Measurements from ENCODE around the gene POLR2L. TPM values are rescaled to one million over a fixed set of nuclear protein-coding genes. Genes with fewer than 3 reads are reported as not detected.

POLR2L gene
- 46.4 TPM for total RNA-seq

- Histone ChIP-seq H3K4me3 (ENCODE audit: low read length in 3 of 3) (peak within 1 kb of the TSS; percentile 87 to 93 (median 88)), H3K36me3 (ENCODE audit: control insufficient read depth in 3 of 3, insufficient read depth in 3 of 3, low read length in 3 of 3) (peaks cover 28 to 33% (median 32%) of the 10 kb centered on the region in 3 donors), H3K27ac (ENCODE audit: low read depth, low read length) (peak within 1 kb of the TSS; percentile 91), H3K4me1 (ENCODE audit: control insufficient read depth in 3 of 3, insufficient read depth in 3 of 3, low read length in 3 of 3) (peaks cover 27 to 69% (median 50%) of the 10 kb centered on the region in 3 donors), H3K9ac (ENCODE audit: low read depth in 1 of 3, low read length in 3 of 3) (peak within 1 kb of the TSS; percentile 77 to 91 (median 89)), H3K9me3 (ENCODE audit: control insufficient read depth in 3 of 3, low read length in 3 of 3) (no peaks in the 10 kb centered on the region), H3K27me3 (ENCODE audit: control insufficient read depth in 3 of 3, insufficient read depth in 3 of 3, low read length in 3 of 3) (no peaks in the 10 kb centered on the region)
Observed at GRCh38 chr11:842370-843002, at the start of gene POLR2L, which contains the start of gene TSPAN4. Gene POLR2L (minus strand): TSS chr11:842529. CDS start chr11:842508, 21 bp downstream. Gene TSPAN4 (plus strand): TSS chr11:842852. CDS start chr11:850305, 7,453 bp downstream.

DNA sequence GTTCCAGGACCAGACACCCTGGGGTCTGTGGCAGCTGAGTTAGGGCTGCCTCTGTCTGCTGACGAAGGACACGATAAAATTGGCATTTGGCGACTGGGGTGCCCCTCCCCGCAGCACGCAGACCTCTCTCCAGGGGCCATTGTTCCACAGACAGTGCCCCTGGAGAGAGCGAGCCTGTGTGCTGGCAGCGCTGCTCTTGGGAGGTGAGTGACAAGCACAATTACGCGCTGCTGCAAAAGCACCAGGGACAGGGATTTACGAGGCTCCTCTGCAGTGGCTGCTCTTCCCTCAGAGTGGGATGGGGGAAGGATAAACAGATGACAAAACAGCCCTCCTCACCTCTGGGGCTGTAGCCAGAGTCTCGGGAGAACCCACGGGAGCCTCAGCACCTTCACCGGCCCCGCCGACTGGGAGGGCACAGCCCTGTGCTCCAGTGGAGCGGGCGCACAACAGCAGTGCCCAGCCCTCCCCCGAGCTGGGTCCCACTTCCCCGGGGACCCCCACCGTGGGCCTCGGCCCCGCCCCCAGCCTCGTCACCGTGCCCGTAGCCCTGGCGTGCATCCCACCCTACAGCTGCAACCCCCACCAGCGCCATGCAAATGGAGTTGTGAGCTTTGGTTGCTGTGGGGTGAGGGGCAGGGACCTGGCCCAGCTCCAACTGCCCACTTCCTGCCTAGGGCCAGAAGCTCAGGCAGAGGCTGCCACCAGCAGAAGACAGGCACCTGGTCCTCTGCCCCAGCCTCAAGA is 48.6 kb upstream of the POLR2L start:
- Histone ChIP-seq H3K9me3 (ENCODE audit: control insufficient read depth in 3 of 3, low read length in 3 of 3) (no peaks in the 10 kb centered on the region), H3K36me3 (ENCODE audit: control insufficient read depth in 3 of 3, insufficient read depth in 3 of 3, low read length in 3 of 3) (peaks cover 11 to 14% (median 12%) of the 10 kb centered on the region in 3 donors), H3K4me3 (ENCODE audit: low read length in 3 of 3) (no peak overlapping the region), H3K27ac (ENCODE audit: low read depth, low read length) (no peak overlapping the region), H3K4me1 (ENCODE audit: control insufficient read depth in 3 of 3, insufficient read depth in 3 of 3, low read length in 3 of 3) (peaks cover 9 to 38% (median 19%) of the 10 kb centered on the region in 3 donors), H3K9ac (ENCODE audit: low read depth in 1 of 3, low read length in 3 of 3) (no peak overlapping the region), H3K27me3 (ENCODE audit: control insufficient read depth in 3 of 3, insufficient read depth in 3 of 3, low read length in 3 of 3) (no peaks in the 10 kb centered on the region)

DNA sequence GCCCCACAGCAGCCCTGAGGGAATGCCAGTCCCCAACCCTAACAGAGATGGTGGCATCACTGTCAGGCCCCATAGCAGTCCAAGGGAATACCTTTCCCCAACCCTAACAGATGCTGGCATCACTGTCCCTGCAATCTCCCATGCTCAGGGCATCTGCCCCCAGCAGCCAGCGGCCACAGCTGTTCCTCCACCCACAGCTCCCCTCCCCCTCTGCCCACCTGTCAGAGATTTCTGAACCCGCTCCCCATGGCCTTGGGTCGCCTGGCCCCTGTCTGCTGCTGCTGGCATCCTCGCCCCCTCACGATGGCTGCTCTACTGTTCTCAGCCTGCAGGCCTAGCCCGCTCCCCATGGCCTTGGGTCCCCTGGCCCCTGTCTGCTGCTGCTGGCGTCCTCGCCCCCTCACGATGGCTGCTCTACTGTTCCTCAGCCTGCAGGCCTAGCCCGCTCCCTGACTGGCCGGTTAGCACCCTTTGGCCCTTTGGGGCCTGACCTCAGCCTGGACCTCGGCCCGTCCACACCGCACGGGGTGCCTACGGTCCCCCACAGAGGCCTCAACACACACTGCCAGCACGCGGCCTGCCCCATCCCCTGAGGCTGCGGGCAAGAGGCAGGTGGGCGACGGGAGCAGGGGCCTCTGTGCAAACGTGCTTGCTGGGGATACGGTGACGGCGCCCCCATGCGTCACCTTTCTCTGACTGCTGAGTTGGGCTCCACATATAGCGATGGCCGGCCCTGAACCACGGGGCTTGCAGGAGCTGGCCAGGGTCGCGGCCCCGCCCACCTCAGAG is 47.6 kb upstream of the POLR2L start:
- Histone ChIP-seq H3K9me3 (ENCODE audit: control insufficient read depth in 3 of 3, low read length in 3 of 3) (no peaks in the 10 kb centered on the region), H3K9ac (ENCODE audit: low read depth in 1 of 3, low read length in 3 of 3) (peak overlapping the region in 1 of 3 donors; percentile 43), H3K4me1 (ENCODE audit: control insufficient read depth in 3 of 3, insufficient read depth in 3 of 3, low read length in 3 of 3) (peaks cover 9 to 29% (median 14%) of the 10 kb centered on the region in 3 donors)

DNA sequence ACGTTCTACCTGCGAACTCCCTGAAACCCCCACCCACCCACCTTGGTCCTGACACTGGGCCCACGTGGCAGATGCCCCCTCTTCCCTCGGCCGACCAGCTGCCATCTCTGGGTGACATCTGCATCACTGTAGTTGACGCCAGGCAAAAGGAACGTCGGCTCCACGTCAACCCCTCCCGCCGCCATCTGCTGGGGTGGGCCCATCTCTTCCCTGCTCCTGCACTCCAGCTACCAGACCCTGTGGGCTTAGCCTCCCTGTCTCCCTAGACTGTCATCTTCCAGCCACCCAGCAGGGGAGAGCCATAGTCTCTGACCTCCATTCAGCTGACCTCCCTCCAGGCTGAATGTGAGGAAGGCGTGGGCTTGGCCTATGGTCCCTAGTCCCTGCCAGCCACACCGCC is 46.9 kb upstream of the POLR2L start:
- Histone ChIP-seq H3K9me3 (ENCODE audit: control insufficient read depth in 3 of 3, low read length in 3 of 3) (no peaks in the 10 kb centered on the region), H3K4me3 (ENCODE audit: low read length in 3 of 3) (no peak overlapping the region), H3K27me3 (ENCODE audit: control insufficient read depth in 3 of 3, insufficient read depth in 3 of 3, low read length in 3 of 3) (no peaks in the 10 kb centered on the region), H3K9ac (ENCODE audit: low read depth in 1 of 3, low read length in 3 of 3) (peak overlapping the region in 1 of 3 donors; percentile 43), H3K27ac (ENCODE audit: low read depth, low read length) (no peak overlapping the region), H3K36me3 (ENCODE audit: control insufficient read depth in 3 of 3, insufficient read depth in 3 of 3, low read length in 3 of 3) (peaks cover 11 to 14% (median 12%) of the 10 kb centered on the region in 3 donors), H3K4me1 (ENCODE audit: control insufficient read depth in 3 of 3, insufficient read depth in 3 of 3, low read length in 3 of 3) (peaks cover 9 to 23% (median 10%) of the 10 kb centered on the region in 3 donors)

More for the DNA sequence above, 47.6 kb upstream of the POLR2L start:
- H3K4me3 ChIP-seq (ENCODE audit: low read length in 3 of 3), result no peak overlapping the region
- H3K27ac ChIP-seq (ENCODE audit: low read depth, low read length), result no peak overlapping the region
- H3K36me3 ChIP-seq (ENCODE audit: control insufficient read depth in 3 of 3, insufficient read depth in 3 of 3, low read length in 3 of 3), result peaks cover 11 to 14% (median 12%) of the 10 kb centered on the region in 3 donors
- H3K27me3 ChIP-seq (ENCODE audit: control insufficient read depth in 3 of 3, insufficient read depth in 3 of 3, low read length in 3 of 3), result no peaks in the 10 kb centered on the region

DNA sequence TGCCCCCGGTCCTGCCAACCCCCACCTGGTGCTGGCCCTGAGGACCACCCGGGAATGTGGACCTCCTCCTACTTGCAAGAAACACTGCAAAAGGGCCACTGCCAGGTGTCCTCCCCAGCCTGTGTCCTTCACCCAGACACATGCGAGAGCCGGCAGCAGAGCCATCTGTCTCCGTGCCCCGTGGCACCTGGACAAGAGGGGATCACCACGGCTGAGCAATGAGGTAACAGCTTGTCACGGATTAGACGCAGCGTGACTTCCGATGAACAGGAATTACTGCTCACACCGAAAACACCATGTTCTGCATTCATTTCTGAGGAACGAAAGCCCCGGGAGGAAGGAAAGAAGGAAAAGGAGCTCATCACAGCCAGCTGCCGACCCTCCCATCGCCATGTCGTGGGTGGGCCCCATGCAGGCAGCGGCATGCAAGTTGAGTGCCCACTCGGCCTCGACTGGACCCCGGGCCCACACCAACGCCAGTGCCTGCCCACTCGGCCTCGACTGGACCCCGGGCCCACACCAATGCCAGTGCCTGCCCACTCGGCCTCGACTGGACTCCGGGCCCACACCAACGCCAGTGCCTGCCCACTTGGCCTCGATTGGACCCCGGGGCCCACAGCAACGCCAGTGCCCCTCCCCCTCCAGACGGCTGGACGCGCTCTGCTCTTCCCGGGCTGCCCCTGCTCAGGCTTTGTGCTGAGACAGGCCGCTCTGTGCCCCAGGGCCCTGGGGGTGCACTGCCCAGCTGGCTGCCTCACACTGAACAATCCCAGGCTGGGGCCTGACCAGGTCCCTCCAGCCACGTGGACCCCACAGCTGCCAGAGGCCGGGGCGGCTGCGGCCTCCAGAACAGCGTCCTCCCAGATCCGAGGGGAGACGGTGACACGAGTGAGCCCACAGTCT is 46.2 kb upstream of the POLR2L start:
- H3K4me1 ChIP-seq (ENCODE audit: control insufficient read depth in 3 of 3, insufficient read depth in 3 of 3, low read length in 3 of 3), result peaks cover 7 to 20% (median 9%) of the 10 kb centered on the region in 3 donors
- H3K27ac ChIP-seq (ENCODE audit: low read depth, low read length), result no peak overlapping the region
- no peaks in the 10 kb centered on the region for H3K27me3 ChIP-seq (ENCODE audit: control insufficient read depth in 3 of 3, insufficient read depth in 3 of 3, low read length in 3 of 3)
- H3K9ac ChIP-seq (ENCODE audit: low read depth in 1 of 3, low read length in 3 of 3), result peak overlapping the region in 1 of 3 donors; percentile 33
- H3K9me3 ChIP-seq (ENCODE audit: control insufficient read depth in 3 of 3, low read length in 3 of 3), result no peaks in the 10 kb centered on the region
- peaks cover 16 to 18% (median 18%) of the 10 kb centered on the region in 3 donors for H3K36me3 ChIP-seq (ENCODE audit: control insufficient read depth in 3 of 3, insufficient read depth in 3 of 3, low read length in 3 of 3)
- H3K4me3 ChIP-seq (ENCODE audit: low read length in 3 of 3), result no peak overlapping the region

DNA sequence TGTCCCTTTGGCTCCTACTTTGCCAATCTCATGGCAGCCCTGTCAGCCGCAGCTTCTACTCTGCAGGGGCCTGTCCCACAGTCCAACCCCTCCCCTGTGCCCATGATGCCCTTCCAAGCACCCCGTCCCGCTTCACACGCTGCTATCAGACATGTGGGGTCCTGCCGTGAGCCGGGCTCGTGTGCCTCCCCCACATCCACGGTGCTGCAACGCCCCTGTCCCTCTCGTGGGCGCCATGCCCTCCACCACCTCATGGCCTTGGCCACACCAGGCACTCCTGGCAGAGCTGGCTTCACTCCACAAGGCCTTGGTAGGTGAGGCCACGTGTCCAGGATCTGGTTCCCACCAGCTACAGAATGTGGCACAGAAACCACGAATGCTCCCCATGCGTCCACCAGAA is 45.3 kb upstream of the POLR2L start:
- H3K36me3 ChIP-seq (ENCODE audit: control insufficient read depth in 3 of 3, insufficient read depth in 3 of 3, low read length in 3 of 3), result peaks cover 20 to 26% (median 20%) of the 10 kb centered on the region in 3 donors
- no peaks in the 10 kb centered on the region for H3K27me3 ChIP-seq (ENCODE audit: control insufficient read depth in 3 of 3, insufficient read depth in 3 of 3, low read length in 3 of 3)
- no peak overlapping the region for H3K4me3 ChIP-seq (ENCODE audit: low read length in 3 of 3)
- peaks cover 7 to 20% (median 9%) of the 10 kb centered on the region in 3 donors for H3K4me1 ChIP-seq (ENCODE audit: control insufficient read depth in 3 of 3, insufficient read depth in 3 of 3, low read length in 3 of 3)
- no peaks in the 10 kb centered on the region for H3K9me3 ChIP-seq (ENCODE audit: control insufficient read depth in 3 of 3, low read length in 3 of 3)
- H3K27ac ChIP-seq (ENCODE audit: low read depth, low read length), result no peak overlapping the region
- no peak overlapping the region for H3K9ac ChIP-seq (ENCODE audit: low read depth in 1 of 3, low read length in 3 of 3)

- H3K9ac ChIP-seq (ENCODE audit: low read depth in 1 of 3, low read length in 3 of 3), result no peak overlapping the region
- no peak overlapping the region for H3K4me3 ChIP-seq (ENCODE audit: low read length in 3 of 3)
- H3K9me3 ChIP-seq (ENCODE audit: control insufficient read depth in 3 of 3, low read length in 3 of 3), result no peaks in the 10 kb centered on the region
- H3K4me1 ChIP-seq (ENCODE audit: control insufficient read depth in 3 of 3, insufficient read depth in 3 of 3, low read length in 3 of 3), result peaks cover 7 to 20% (median 9%) of the 10 kb centered on the region in 3 donors
- H3K27me3 ChIP-seq (ENCODE audit: control insufficient read depth in 3 of 3, insufficient read depth in 3 of 3, low read length in 3 of 3), result no peaks in the 10 kb centered on the region
- peaks cover 20 to 26% (median 20%) of the 10 kb centered on the region in 3 donors for H3K36me3 ChIP-seq (ENCODE audit: control insufficient read depth in 3 of 3, insufficient read depth in 3 of 3, low read length in 3 of 3)
- no peak overlapping the region for H3K27ac ChIP-seq (ENCODE audit: low read depth, low read length)
Observed at GRCh38 chr11:886568-886967, 44.2 kb upstream of the POLR2L start.

- Histone ChIP-seq H3K9me3 (ENCODE audit: control insufficient read depth in 3 of 3, low read length in 3 of 3) (no peaks in the 10 kb centered on the region), H3K4me1 (ENCODE audit: control insufficient read depth in 3 of 3, insufficient read depth in 3 of 3, low read length in 3 of 3) (peaks cover 7 to 20% (median 9%) of the 10 kb centered on the region in 3 donors), H3K27ac (ENCODE audit: low read depth, low read length) (no peak overlapping the region), H3K27me3 (ENCODE audit: control insufficient read depth in 3 of 3, insufficient read depth in 3 of 3, low read length in 3 of 3) (no peaks in the 10 kb centered on the region), H3K9ac (ENCODE audit: low read depth in 1 of 3, low read length in 3 of 3) (no peak overlapping the region), H3K4me3 (ENCODE audit: low read length in 3 of 3) (no peak overlapping the region), H3K36me3 (ENCODE audit: control insufficient read depth in 3 of 3, insufficient read depth in 3 of 3, low read length in 3 of 3) (peaks cover 27 to 30% (median 27%) of the 10 kb centered on the region in 3 donors)
Observed at GRCh38 chr11:884578-885070, 42.3 kb upstream of the POLR2L start.

DNA sequence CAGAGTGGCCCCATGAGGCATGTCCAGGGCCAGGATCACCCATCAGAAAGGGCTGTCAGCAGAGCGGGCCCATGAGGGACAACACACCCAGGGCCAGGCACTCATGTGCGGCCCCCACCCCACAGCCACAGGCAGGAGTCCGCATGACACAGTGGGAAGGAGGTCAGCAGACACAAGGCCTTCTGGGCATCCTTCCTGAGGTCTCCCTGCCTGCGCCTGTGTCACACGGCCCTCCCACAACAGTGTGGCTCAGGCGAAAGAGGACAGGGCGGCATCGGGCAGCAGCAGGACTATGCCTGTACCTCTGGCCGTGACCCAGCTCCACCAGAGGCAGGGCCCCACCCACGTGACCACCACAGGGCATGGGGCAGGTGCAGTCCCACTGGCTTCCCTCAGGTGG is 41.2 kb upstream of the POLR2L start:
- H3K36me3 ChIP-seq (ENCODE audit: control insufficient read depth in 3 of 3, insufficient read depth in 3 of 3, low read length in 3 of 3), result peaks cover 27 to 34% (median 32%) of the 10 kb centered on the region in 3 donors

More for the DNA sequence above, 41.2 kb upstream of the POLR2L start:
- no peak overlapping the region for H3K9ac ChIP-seq (ENCODE audit: low read depth in 1 of 3, low read length in 3 of 3)
- H3K27ac ChIP-seq (ENCODE audit: low read depth, low read length), result no peak overlapping the region
- H3K27me3 ChIP-seq (ENCODE audit: control insufficient read depth in 3 of 3, insufficient read depth in 3 of 3, low read length in 3 of 3), result no peaks in the 10 kb centered on the region
- H3K4me1 ChIP-seq (ENCODE audit: control insufficient read depth in 3 of 3, insufficient read depth in 3 of 3, low read length in 3 of 3), result peaks cover 7 to 14% (median 9%) of the 10 kb centered on the region in 3 donors
- H3K4me3 ChIP-seq (ENCODE audit: low read length in 3 of 3), result no peak overlapping the region
- no peaks in the 10 kb centered on the region for H3K9me3 ChIP-seq (ENCODE audit: control insufficient read depth in 3 of 3, low read length in 3 of 3)
